ENCODE data around the gene UBE2L3.

UBE2L3 gene

DNA sequence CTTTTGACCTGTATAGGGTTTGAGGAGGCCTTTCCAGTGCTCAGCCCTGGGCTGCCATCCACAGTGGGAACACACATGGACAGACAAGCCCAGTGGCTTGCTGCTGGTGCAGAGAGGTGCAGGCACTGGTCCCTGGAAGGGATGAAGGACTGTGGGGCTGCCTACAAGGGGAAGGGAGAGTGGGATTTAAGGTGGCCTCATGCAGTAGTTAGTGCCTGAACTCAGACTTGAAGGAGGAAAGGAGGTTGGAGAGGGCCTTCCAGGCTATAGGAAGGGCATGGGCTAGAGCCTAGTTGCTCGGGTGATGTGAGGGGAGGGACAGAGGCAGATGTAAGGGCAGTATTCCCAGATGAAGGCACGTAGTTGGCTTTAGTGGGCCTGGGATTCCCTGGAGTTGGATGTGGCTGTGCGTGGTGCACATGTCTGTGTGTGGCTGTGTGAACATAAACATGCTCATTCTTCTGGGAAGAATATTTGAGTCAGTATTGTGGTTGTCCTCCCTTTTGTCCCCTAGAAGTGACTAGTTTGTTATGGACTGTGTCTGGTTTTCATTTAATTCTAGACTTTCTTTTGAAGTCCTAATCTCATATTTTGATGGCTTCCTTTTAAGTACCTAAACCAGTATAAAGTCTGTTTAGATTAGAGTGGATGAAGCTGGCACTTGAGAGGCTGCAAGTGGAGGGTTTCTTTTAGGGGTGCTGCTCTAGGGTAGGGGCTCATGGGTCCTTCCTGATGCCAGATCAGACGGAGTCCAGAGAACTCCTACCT, 43.9 kb downstream of the UBE2L3 start:
- no peak overlapping the region for H3K27ac ChIP-seq (replicated peaks)
- DNase-seq (ENCODE audit: low read depth in 1 of 2, low spot score in 1 of 2): no peak
- H3K27me3 ChIP-seq (ENCODE audit: insufficient read depth, poor library complexity, severe bottlenecking): no peaks in the 10 kb centered on the region
- H3K4me3 ChIP-seq (replicated peaks; ENCODE audit: insufficient read depth, low read length): no peak overlapping the region
- no peak for TF ChIP-seq SPI1 (IDR thresholded peaks at IDR 0.05; ENCODE audit: borderline replicate concordance, low read depth)
- TF ChIP-seq, protein P1, sequence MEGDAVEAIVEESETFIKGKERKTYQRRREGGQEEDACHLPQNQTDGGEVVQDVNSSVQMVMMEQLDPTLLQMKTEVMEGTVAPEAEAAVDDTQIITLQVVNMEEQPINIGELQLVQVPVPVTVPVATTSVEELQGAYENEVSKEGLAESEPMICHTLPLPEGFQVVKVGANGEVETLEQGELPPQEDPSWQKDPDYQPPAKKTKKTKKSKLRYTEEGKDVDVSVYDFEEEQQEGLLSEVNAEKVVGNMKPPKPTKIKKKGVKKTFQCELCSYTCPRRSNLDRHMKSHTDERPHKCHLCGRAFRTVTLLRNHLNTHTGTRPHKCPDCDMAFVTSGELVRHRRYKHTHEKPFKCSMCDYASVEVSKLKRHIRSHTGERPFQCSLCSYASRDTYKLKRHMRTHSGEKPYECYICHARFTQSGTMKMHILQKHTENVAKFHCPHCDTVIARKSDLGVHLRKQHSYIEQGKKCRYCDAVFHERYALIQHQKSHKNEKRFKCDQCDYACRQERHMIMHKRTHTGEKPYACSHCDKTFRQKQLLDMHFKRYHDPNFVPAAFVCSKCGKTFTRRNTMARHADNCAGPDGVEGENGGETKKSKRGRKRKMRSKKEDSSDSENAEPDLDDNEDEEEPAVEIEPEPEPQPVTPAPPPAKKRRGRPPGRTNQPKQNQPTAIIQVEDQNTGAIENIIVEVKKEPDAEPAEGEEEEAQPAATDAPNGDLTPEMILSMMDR (IDR thresholded peaks at IDR 0.05; ENCODE audit: insufficient read depth, low read length): no peak
- TF ChIP-seq, protein P2, sequence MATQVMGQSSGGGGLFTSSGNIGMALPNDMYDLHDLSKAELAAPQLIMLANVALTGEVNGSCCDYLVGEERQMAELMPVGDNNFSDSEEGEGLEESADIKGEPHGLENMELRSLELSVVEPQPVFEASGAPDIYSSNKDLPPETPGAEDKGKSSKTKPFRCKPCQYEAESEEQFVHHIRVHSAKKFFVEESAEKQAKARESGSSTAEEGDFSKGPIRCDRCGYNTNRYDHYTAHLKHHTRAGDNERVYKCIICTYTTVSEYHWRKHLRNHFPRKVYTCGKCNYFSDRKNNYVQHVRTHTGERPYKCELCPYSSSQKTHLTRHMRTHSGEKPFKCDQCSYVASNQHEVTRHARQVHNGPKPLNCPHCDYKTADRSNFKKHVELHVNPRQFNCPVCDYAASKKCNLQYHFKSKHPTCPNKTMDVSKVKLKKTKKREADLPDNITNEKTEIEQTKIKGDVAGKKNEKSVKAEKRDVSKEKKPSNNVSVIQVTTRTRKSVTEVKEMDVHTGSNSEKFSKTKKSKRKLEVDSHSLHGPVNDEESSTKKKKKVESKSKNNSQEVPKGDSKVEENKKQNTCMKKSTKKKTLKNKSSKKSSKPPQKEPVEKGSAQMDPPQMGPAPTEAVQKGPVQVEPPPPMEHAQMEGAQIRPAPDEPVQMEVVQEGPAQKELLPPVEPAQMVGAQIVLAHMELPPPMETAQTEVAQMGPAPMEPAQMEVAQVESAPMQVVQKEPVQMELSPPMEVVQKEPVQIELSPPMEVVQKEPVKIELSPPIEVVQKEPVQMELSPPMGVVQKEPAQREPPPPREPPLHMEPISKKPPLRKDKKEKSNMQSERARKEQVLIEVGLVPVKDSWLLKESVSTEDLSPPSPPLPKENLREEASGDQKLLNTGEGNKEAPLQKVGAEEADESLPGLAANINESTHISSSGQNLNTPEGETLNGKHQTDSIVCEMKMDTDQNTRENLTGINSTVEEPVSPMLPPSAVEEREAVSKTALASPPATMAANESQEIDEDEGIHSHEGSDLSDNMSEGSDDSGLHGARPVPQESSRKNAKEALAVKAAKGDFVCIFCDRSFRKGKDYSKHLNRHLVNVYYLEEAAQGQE (IDR thresholded peaks at IDR 0.05; ENCODE audit: insufficient replicate concordance, low read depth): no peak

- Histone ChIP-seq H3K4me3 (replicated peaks; ENCODE audit: insufficient read depth, low read length) (no peak overlapping the region), H3K27me3 (ENCODE audit: insufficient read depth, poor library complexity, severe bottlenecking) (no peaks in the 10 kb centered on the region), H3K27ac (replicated peaks) (no peak overlapping the region)
- DNase-seq (ENCODE audit: low read depth in 1 of 2, low spot score in 1 of 2): no peak
- TF ChIP-seq, protein P1 (IDR thresholded peaks at IDR 0.05; ENCODE audit: insufficient read depth, low read length): no peak
- no peak for TF ChIP-seq GABPA (IDR thresholded peaks at IDR 0.05; ENCODE audit: low read depth)
- TF ChIP-seq, protein P2 (IDR thresholded peaks at IDR 0.05; ENCODE audit: insufficient replicate concordance, low read depth): no peak
- no peak for TF ChIP-seq SPI1 (IDR thresholded peaks at IDR 0.05; ENCODE audit: borderline replicate concordance, low read depth)
- no peak for TF ChIP-seq POLR2AphosphoS5 (IDR thresholded peaks at IDR 0.05; ENCODE audit: low read depth)
Measured at GRCh38 chr22:21612858-21613257, 45.3 kb downstream of the UBE2L3 start.

DNA sequence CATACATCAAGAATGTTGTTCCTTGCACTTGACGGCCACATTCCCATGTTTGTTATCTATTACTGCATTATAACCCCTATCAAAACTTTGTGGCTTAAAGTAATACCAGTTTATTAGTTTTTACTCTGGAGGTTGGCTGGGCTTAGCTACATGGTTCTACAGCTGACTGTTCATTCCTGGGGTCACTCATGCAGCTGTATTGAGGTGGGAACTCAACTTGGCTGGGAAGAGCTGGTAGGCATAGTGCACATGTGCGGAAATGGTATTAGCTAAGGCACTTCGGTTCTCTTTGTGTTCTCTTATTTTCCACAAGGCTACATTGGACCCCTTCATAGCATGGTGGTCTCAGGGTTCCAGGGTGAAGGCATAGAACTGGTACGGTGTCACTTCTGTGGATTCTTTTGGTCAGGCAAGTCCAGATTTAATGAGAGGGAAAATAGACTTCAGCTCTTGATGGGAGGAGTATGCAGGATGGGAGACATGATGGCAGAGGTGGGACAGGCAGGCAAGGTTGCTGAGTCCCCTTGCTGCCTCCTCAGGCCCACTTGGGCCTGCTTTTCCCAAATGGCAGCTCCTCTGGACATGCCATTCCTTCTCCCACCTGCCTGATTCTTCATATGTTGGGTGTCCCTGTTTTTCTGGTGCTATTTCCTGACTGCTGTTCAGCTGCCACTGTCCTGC, 46.2 kb downstream of the UBE2L3 start:
- Histone ChIP-seq H3K27ac (replicated peaks) (no peak overlapping the region), H3K27me3 (ENCODE audit: insufficient read depth, poor library complexity, severe bottlenecking) (no peaks in the 10 kb centered on the region), H3K4me3 (replicated peaks; ENCODE audit: insufficient read depth, low read length) (no peak overlapping the region)
- no peak for TF ChIP-seq POLR2AphosphoS5 (IDR thresholded peaks at IDR 0.05; ENCODE audit: low read depth)
- no peak for TF ChIP-seq SPI1 (IDR thresholded peaks at IDR 0.05; ENCODE audit: borderline replicate concordance, low read depth)
- TF ChIP-seq, protein P1 (IDR thresholded peaks at IDR 0.05; ENCODE audit: insufficient read depth, low read length): no peak
- TF ChIP-seq GABPA (IDR thresholded peaks at IDR 0.05; ENCODE audit: low read depth): no peak
- TF ChIP-seq, protein P2 (IDR thresholded peaks at IDR 0.05; ENCODE audit: insufficient replicate concordance, low read depth): no peak
- no peak for DNase-seq (ENCODE audit: low read depth in 1 of 2, low spot score in 1 of 2)
